Ishikawa (cell line): ENCODE data around the gene SLAMF7.

Experiments
- EP300 ChIP-seq: IDR thresholded peaks from 2 replicates; pipeline ENCODE4 v1.6.1; 2012; ENCODE audit warnings: borderline replicate concordance
- NFIC ChIP-seq: IDR thresholded peaks from 2 replicates; pipeline ENCODE4 v1.6.1; 2012
- TF ChIP-seq, protein P1 (sequence below): IDR thresholded peaks from 2 replicates; pipeline ENCODE4 v1.6.1; 2012

DNA sequence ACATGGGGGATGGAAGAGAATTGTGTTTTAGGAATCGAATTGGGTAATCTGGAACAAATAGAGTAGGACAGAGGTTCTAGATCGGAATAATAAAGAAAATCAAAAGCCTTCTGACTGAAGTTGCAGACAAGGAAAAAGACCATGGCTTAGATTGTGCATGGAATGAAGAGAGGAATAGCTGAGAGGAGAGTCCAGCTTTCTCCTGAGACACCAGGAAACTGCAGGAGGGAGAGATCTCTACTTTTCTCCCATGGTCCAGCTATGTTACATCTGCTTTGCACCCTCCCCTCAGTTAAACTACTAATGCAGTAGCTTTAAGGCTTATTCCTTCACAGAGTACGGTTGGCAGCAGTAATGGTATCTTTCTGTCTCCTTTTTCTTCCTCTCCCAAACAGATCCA, 13.4 kb downstream of the SLAMF7 start:
- TF ChIP-seq EP300 (no peak), NFIC (no peak)
- TF ChIP-seq, protein P1, sequence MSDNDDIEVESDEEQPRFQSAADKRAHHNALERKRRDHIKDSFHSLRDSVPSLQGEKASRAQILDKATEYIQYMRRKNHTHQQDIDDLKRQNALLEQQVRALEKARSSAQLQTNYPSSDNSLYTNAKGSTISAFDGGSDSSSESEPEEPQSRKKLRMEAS: no peak
